AG09309 (cell line): ENCODE data around the gene IFI27L1.

Experiments used
- DNase-seq: peaks from one replicate; pipeline ENCODE4 v3.0.0-alpha.2; 2010; ENCODE audit warnings: low read depth
- H3K4me3 ChIP-seq: 2 replicates; pipeline ENCODE4 v1.5.1; 2011; ENCODE audit warnings: mild to moderate bottlenecking, low read depth, low read length, moderate library complexity; ENCODE audit not compliant: control insufficient read depth
- CTCF ChIP-seq: IDR thresholded peaks from 2 replicates; pipeline ENCODE4 v1.5.1; 2011; ENCODE audit warnings: mild to moderate bottlenecking, low read depth, low read length, inconsistent platforms; ENCODE audit not compliant: insufficient read depth, control insufficient read depth; ENCODE audit errors: missing control alignments

Gene IFI27L1

GRCh38 chr14:94038921-94039629 is 42.0 kb upstream of the IFI27L1 start:
- no peak overlapping the region for H3K4me3 ChIP-seq
- no peak for TF ChIP-seq CTCF
- DNase-seq: no peak

GRCh38 chr14:94040247-94040646 is 40.9 kb upstream of the IFI27L1 start:
- no peak for DNase-seq
- no peak for TF ChIP-seq CTCF
- no peak overlapping the region for H3K4me3 ChIP-seq

- no peak for DNase-seq
- H3K4me3 ChIP-seq: no peak overlapping the region
- no peak for TF ChIP-seq CTCF
Measured at GRCh38 chr14:94040796-94041195, 40.3 kb upstream of the IFI27L1 start.

- peak; percentile 14 for DNase-seq
- no peak for TF ChIP-seq CTCF
- no peak overlapping the region for H3K4me3 ChIP-seq
Measured at GRCh38 chr14:94041551-94042346, 39.4 kb upstream of the IFI27L1 start.

GRCh38 chr14:94042433-94043091 is 38.5 kb upstream of the IFI27L1 start:
- TF ChIP-seq CTCF: no peak
- DNase-seq: no peak
- H3K4me3 ChIP-seq: no peak overlapping the region

GRCh38 chr14:94043111-94043755 is 37.9 kb upstream of the IFI27L1 start:
- H3K4me3 ChIP-seq: no peak overlapping the region
- no peak for TF ChIP-seq CTCF
- no peak for DNase-seq
